ENCODE data around the gene PPY. TPM values are rescaled to one million over a fixed set of nuclear protein-coding genes. Genes with fewer than 3 reads are reported as not detected.

Gene PPY
- total RNA-seq, 2 experiments from 2014 or later = not detected

GRCh38 chr17:43906951-43907424 is 35.3 kb downstream of the PPY start:
- intact Hi-C loops (cut with DNase I, micrococcal nuclease) = no loop called here
- H3K36me3 Mint-ChIP-seq (ENCODE audit: low read depth) = no peaks in the 10 kb centered on the region
- H3K36me3 ChIP-seq (ENCODE audit: insufficient read depth, low read length) = no peaks in the 10 kb centered on the region
- TF ChIP-seq, protein P1, sequence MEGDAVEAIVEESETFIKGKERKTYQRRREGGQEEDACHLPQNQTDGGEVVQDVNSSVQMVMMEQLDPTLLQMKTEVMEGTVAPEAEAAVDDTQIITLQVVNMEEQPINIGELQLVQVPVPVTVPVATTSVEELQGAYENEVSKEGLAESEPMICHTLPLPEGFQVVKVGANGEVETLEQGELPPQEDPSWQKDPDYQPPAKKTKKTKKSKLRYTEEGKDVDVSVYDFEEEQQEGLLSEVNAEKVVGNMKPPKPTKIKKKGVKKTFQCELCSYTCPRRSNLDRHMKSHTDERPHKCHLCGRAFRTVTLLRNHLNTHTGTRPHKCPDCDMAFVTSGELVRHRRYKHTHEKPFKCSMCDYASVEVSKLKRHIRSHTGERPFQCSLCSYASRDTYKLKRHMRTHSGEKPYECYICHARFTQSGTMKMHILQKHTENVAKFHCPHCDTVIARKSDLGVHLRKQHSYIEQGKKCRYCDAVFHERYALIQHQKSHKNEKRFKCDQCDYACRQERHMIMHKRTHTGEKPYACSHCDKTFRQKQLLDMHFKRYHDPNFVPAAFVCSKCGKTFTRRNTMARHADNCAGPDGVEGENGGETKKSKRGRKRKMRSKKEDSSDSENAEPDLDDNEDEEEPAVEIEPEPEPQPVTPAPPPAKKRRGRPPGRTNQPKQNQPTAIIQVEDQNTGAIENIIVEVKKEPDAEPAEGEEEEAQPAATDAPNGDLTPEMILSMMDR (IDR thresholded peaks at IDR 0.05) = no peak
- CTCF ChIA-PET = no interaction called here
- H3K27ac ChIP-seq (ENCODE audit: low read depth in 1 of 2, low read length in 2 of 2) = peak overlapping the region in 1 of 2 donors; percentile 29
- H3K4me1 Mint-ChIP-seq (ENCODE audit: low read depth) = peaks cover 25% of the 10 kb centered on the region
- H3K4me3 ChIP-seq (ENCODE audit: low read length) = peak overlapping the region; percentile 77
- DNase-seq (peak in 6 of 14 experiments; percentile 13 to 67 (median 28)), ATAC-seq (ENCODE audit: poor library complexity) (peak; percentile 51)
- H3K27me3 Mint-ChIP-seq = peaks cover 52% of the 10 kb centered on the region
- H3K27me3 ChIP-seq (ENCODE audit: control insufficient read depth in 1 of 2, insufficient read depth in 2 of 2, low read length in 2 of 2) = peaks cover 15 to 33% of the 10 kb centered on the region in 2 experiments
- H3K4me1 ChIP-seq (ENCODE audit: insufficient read depth, low read length) = peaks cover 32% of the 10 kb centered on the region
- H3K27ac Mint-ChIP-seq = peak overlapping the region; percentile 43
- H3K9me3 Mint-ChIP-seq = no peaks in the 10 kb centered on the region
- peak overlapping the region; percentile 94 for H3K4me3 Mint-ChIP-seq
- H3K9me3 ChIP-seq (ENCODE audit: control insufficient read depth in 1 of 2, insufficient read depth in 1 of 2, low read length in 2 of 2) = no peaks in the 10 kb centered on the region
- POLR2A ChIA-PET = interaction anchor here (1.4 kb wide), 1 partner anchor 21 kb away, joined by 5 read pairs; no protein-coding TSS in a partner anchor

DNA sequence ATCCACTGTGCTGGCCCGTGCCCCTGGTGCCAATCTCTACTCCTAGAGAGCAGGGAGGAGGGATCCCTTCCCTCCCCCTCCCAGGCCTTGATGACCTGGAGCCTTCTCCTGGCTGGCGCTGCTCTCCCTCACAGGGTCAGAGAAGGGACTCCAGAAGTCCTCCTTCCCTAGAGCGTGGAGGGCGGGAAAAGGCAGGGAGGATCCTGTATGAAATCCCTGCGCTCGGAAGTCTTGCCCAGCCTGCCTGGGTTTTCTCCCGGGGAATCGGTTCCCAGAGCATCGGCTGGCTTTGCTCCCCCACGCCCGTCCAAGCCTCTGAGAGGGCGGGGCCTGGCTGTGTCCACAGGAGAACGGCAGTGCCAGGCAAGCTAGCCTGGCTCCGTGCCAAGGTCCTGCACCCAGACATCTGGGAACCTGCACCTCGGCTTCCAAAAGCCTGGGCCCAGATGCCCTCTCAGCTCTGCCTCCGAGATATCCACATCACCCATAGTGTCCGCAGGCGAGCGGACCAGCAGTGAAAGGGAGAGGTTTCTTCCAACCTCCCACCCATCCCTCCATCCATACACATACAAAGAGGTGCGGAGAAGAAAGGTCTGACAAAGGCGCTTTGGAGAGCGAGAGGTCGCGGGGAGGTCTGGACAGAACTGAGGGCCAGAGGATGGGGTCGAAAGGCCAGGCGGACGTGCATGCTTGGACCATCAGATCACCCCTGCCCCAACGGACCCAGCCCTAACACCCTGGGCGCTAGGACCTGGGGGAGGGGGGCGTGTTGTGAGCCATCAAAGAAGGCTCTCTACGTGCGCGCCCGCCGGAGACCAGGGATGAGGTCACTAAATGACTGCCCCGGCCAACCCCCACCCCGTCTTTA is 36.1 kb downstream of the PPY start:
- peaks cover 27% of the 10 kb centered on the region for H3K4me1 Mint-ChIP-seq (ENCODE audit: low read depth)
- Histone ChIP-seq H3K36me3 (ENCODE audit: insufficient read depth, low read length) (no peaks in the 10 kb centered on the region), H3K9me3 (ENCODE audit: control insufficient read depth in 1 of 2, insufficient read depth in 1 of 2, low read length in 2 of 2) (no peaks in the 10 kb centered on the region), H3K27me3 (ENCODE audit: control insufficient read depth in 1 of 2, insufficient read depth in 2 of 2, low read length in 2 of 2) (peaks cover 15 to 33% of the 10 kb centered on the region in 2 experiments), H3K4me1 (ENCODE audit: insufficient read depth, low read length) (peaks cover 32% of the 10 kb centered on the region), H3K27ac (ENCODE audit: low read depth in 1 of 2, low read length in 2 of 2) (no peak overlapping the region), H3K4me3 (ENCODE audit: low read length) (peak overlapping the region; percentile 77)
- ChIA-PET CTCF (no interaction called here), POLR2A (no interaction called here)
- H3K9me3 Mint-ChIP-seq = no peaks in the 10 kb centered on the region
- intact Hi-C loops (cut with DNase I, micrococcal nuclease) = no loop called here
- ATAC-seq (ENCODE audit: poor library complexity) = peak; percentile 39
- peak overlapping the region; percentile 94 for H3K4me3 Mint-ChIP-seq
- TF ChIP-seq, protein P1 (IDR thresholded peaks at IDR 0.05) = no peak
- no peaks in the 10 kb centered on the region for H3K36me3 Mint-ChIP-seq (ENCODE audit: low read depth)
- peaks cover 58% of the 10 kb centered on the region for H3K27me3 Mint-ChIP-seq
- peak in 13 of 14 experiments; percentile 19 to 73 (median 48) for DNase-seq
- H3K27ac Mint-ChIP-seq = peak overlapping the region; percentile 43

GRCh38 chr17:43905400-43905984 is 36.8 kb downstream of the PPY start:
- DNase-seq = no peak
- ChIA-PET CTCF (no interaction called here), POLR2A (no interaction called here)
- H3K27me3 ChIP-seq (ENCODE audit: control insufficient read depth in 1 of 2, insufficient read depth in 2 of 2, low read length in 2 of 2) = peaks cover 15 to 40% of the 10 kb centered on the region in 2 experiments
- H3K4me1 ChIP-seq (ENCODE audit: insufficient read depth, low read length) = peaks cover 39% of the 10 kb centered on the region
- H3K9me3 ChIP-seq (ENCODE audit: control insufficient read depth in 1 of 2, insufficient read depth in 1 of 2, low read length in 2 of 2) = no peaks in the 10 kb centered on the region
- no peak overlapping the region for H3K4me3 ChIP-seq (ENCODE audit: low read length)
- H3K27ac ChIP-seq (ENCODE audit: low read depth in 1 of 2, low read length in 2 of 2) = no peak overlapping the region
- no peaks in the 10 kb centered on the region for H3K36me3 ChIP-seq (ENCODE audit: insufficient read depth, low read length)
- peak overlapping the region; percentile 51 for H3K4me3 Mint-ChIP-seq
- no peak overlapping the region for H3K27ac Mint-ChIP-seq
- ATAC-seq (ENCODE audit: poor library complexity) = no peak
- intact Hi-C loops (cut with DNase I, micrococcal nuclease) = no loop called here
- TF ChIP-seq, protein P1 (IDR thresholded peaks at IDR 0.05) = no peak
- peaks cover 66% of the 10 kb centered on the region for H3K27me3 Mint-ChIP-seq
- H3K9me3 Mint-ChIP-seq = no peaks in the 10 kb centered on the region
- no peaks in the 10 kb centered on the region for H3K36me3 Mint-ChIP-seq (ENCODE audit: low read depth)
- H3K4me1 Mint-ChIP-seq (ENCODE audit: low read depth) = peaks cover 34% of the 10 kb centered on the region
